GM15510 (cell line): ENCODE results near the gene MTCH1.

ENCODE experiments used
- POLR2A ChIP-seq: IDR thresholded peaks from 3 replicates; pipeline ENCODE4 v1.6.1; 2011; ENCODE audit warnings: borderline replicate concordance; ENCODE audit not compliant: insufficient read length; ENCODE audit errors: extremely low read depth

The MTCH1 gene

DNA sequence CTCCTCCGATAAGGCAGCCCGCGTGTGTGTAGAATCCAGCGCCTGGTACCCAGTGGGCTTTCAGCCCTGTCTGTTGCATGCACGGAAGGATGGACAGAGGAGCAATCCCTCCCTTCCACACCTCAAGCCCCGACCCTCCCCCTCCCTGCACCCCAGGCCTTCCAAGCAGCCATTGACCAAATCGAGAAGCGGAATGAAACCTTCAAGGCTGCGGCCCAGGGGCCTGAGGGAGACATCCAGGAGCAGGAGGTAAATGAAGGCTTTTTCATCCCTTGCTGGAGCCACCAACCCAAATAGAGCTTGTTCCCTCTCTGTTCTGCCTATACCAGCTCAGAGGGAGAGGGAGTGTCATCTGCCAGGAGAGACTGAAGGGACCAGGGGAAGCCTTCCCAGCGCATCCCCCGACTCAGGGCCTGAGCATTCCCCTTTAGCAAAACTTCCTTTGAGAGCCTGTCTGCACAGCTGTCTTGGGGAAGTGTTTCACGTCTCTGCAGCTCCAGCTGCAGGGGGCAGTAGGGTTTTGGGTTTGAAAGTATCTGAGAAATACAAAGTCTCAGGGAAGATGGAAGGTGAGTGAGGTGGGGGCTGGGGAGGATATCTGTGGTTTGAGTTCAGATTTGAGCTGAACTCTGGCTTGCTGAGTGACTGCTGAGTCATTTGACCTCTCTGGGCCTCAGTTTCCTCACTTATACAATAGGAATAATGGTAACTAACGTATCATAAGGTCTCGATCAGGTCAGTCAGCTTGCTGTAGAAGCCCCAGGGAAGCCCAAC is 35.5 kb upstream of the MTCH1 start:
- no peak for TF ChIP-seq POLR2A

DNA sequence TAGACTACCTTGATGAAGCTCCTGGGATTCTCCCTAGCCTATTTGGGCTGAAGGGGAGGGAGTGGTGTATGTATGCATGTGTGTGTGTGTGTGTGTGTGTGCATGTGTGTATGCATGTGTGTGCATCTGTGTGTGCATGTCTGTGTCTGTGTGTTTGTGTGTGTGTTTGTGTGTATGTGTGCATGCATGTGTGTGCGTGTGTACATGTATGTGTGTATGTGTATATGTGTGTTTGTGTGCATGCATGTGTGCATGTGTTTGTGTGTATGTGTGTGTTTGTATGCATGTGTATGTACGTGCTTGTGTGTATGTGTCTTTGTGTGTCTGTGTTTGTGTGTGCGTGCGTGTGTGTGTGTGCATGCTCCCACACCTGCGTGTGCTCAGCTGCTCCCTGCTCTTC is 34.8 kb upstream of the MTCH1 start:
- TF ChIP-seq POLR2A: no peak

DNA sequence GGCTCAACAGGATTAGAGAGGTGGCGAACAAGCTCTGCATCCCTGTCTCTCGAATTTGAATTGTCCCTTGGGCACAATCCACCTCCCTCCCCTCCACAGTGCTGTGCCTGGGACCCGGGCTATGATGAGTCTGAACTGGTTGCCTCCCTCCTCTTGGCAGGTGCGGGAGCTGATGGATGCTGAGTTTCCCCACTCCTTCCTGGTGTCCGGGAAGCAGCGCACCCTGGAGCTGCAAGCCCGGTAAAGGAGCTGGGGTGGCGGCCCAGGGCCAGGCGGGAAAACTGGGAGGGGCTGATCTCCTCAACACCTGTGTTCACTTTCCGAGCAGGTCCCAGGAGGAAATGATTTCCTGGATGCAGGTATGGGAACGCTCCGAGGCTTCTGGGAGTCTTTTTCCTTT is 34.4 kb upstream of the MTCH1 start:
- TF ChIP-seq POLR2A: no peak

DNA sequence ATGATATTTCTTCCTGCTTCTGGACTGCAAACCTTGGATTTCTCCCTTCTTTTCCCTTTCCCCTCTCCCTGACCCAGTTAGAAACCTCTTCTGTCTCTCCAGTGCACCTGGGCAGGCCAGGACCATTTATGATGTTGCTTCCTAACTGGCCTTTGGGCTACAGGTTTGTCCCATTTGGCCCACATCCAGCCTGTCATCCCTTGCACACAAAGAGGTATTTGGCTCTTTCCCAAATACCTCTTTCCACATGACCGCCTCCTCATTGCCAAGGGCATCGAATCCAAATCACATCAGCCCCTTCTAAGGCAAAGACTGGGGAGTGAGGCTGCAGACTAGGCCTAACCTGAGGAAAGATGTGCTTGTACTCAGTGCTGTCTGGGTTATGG is 33.1 kb upstream of the MTCH1 start:
- no peak for TF ChIP-seq POLR2A

DNA sequence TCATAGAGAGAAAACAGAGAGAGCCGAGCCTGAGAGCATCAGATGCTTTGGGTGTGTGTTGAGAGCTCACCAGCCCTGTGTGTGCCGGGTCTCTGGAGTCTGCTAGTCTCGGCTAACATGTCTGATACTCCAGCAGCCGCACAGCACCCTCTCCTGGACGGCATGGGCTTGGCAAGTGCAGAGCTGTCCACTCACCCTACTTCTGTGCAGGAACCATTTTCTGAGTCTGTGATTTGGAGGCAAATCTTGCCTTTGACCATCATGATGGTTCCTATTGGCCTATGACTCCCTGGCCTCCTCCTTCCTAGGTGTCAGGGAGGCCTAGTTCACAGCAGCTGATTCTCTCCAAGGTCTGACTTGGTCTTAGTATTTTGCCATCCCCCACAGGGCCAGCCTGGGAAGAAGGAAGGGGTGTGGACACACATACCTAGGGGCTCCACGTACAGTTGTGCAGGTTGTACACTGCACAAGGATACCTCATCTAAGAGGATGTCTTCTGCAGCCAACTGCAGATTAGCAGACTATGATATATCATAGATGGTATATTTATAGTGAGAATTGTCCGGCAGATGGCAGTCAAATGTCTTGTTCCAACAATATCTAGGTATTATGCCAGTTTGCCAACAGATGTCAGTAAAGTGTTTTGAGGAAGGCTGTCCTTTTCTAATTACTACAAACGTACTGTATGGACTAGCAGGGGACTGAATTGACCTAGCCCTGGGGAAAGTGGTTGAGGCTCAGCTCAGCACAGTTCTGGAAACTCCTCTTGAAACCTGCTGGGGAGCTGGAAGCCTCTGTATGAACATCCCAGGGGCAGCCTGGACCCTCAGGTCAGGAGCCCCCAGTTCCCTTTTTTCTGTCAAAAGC is 32.4 kb upstream of the MTCH1 start:
- TF ChIP-seq POLR2A: no peak

DNA sequence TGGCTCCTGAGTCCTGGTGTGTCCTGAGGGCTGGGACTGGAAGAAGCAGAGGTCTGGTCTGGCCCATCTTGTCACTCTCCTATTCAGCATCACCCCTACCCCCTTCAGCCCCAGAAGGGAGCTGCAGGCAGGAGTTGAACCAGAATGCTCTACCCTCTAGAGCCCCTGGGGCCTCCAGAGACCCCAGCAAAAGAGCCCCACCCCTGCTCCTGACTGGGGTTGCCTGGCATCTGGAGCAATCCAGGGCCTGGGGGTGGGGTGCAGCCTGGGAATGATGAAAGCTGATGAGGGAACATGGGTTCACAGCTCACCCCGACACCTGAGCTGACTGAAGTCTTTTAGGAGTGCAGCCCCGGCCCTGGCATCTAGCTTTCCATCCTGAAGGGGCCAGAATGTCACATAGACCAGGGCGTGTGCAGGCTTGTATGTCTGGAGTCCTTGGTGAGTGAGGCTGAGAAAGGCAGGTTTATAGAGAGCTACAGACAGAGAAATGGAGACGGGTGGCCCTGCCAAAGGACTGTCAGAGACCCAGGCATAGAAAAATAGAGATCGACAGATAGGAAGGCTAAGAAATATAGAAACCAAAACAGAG is 31.7 kb upstream of the MTCH1 start:
- TF ChIP-seq POLR2A: no peak

DNA sequence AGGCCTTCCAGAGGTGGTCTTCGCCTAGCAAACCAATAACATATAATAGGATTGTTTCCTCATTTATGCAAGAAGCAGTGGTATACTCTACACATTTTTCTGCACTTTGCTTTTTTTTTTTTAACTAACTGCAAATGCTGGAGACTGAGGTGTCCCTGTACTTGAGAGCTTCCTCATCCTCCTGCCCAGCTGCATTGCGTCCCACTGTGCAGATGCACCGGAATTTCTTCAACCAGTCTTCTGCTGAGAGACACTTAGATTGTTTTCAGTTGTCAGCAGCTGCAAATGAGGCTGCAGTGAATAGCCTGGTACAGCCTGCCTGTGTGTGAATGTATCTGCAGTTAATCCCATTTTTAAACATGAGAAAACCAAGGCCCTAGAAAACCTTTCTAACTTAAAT is 31.0 kb upstream of the MTCH1 start:
- TF ChIP-seq POLR2A: no peak

DNA sequence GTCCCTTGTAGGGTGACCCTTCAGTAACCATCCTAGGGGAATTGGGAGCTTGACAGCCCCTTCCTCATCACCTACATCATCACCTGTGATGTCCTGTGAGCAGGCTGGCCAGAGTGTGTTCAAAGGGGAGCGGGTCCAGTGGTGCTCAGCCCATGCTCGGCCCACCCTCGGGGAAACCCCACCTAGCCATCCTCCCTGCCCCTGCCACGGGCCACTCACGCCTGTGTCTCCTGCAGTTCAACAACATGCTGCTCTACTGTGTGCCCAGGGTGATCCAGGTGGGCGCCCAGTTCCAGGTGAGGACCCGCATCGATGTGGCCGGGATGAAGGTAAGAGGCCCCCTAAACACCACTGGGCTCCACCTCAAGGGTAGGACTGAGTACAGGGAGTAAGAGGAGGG is 29.5 kb upstream of the MTCH1 start:
- no peak for TF ChIP-seq POLR2A

DNA sequence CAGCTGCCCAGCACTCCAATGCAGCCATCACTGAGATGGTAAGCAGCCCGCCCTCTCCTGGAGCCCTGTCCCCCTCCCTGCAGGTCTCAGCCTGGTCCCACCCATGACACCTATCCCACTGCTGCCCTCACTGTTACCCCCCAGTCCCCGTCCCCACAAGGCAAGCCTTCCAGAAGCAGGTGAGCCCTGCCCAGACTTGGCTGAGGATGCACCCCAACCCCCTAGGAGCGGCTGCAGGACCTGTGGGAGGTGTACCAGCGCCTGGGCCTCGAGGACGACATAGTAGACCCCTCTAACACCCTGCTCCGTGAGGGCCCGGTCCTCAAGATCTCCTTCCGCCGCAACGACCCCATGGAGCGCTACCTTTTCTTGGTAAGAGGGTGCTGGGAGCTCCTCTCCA is 28.7 kb upstream of the MTCH1 start:
- no peak for TF ChIP-seq POLR2A

DNA sequence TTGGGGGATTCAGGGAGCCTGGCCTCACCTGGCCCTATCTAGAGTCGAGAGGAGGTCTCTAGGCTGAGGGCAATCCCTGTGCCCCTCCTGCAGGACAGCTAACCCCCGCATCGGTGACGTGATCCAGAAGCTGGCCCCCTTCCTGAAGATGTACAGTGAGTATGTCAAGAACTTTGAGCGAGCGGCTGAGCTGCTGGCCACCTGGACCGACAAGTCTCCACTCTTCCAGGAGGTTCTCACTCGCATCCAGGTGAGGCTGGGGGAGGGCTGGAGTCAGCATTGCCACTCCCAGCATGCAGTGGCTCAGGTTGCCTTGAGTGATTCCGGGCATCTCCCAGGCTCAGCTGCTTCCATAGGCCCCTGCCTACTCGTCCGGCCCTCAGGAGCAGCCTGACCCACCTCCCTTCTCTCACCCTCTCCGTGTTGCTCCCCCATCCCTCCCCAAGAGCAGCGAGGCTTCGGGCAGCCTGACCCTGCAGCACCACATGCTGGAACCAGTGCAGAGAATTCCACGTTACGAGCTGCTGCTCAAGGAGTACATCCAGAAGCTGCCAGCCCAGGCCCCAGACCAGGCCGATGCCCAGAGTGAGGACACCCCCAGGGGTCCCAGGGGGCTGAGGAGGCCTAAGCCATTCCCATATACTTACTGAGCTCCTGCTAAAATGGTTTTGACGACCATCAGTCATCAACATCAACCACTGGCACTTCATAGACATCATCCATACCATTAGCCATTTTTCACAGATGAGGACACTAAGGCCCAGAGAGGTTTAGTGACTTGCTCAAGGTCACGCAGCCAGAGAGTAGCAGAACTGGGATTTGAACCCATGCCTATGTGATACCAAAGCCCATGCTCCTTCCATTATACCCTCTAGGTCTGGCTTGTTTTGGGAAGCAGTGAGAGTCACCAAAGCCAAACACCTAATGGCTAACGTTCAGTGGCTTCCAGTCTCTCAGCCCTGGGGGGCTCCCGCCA is 27.8 kb upstream of the MTCH1 start:
- TF ChIP-seq POLR2A: no peak

DNA sequence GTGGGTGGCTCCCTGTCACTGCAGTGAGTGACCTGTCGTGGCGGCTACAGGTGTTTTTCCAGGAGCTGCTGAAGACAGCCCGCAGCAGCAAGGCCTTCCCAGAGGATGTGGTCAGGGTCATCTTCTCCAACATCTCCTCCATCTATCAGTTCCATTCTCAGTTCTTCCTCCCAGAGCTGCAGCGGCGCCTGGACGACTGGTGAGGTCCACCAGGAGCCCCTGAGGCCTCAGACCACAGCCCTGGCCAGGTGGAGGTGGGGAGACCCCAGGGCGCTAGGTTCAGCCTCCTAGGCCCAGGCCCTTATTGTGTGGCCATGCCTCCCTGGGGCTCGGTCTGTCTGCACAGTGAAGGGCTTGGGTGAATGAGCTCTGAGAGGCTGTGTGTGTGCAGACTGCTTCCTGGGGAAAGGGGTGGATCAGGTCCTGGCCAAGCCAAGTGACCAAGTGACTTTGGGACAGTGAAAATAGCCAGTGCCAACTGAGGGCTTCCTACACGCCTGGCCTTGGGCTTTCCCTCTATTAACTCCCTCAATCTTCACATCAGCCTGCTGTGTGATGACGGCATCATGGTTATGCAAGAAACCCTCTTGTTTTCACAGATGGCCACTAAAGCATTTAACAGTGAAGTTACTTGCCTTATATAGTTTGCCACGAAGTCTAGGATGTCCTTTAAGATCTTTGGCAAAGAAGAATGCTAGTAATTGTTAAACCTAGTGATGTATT is 25.8 kb upstream of the MTCH1 start:
- TF ChIP-seq POLR2A: no peak

DNA sequence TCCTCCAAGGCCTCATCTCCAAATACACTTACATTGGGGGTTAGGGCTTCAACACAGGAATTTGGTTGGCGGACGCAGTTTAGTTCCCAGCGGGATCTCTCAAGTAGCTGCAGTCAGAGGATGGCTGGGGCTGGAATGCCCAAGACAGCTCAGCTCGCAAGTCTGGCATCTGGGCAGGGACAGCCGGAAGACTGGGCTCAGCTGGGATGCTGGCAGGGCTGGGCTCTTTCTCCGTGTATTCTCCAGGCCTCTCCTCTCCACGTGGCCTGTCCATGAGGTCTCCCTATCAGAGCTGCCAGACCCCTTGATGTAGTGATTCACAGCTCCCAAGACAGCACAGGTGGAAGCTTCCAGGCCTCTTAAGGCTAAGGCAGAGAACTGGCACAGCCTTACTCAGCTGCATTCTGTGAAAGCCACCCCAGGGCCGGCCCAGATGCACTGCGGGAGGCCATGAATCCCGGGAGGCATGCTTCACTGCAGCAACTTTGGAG is 24.5 kb upstream of the MTCH1 start:
- TF ChIP-seq POLR2A: no peak

DNA sequence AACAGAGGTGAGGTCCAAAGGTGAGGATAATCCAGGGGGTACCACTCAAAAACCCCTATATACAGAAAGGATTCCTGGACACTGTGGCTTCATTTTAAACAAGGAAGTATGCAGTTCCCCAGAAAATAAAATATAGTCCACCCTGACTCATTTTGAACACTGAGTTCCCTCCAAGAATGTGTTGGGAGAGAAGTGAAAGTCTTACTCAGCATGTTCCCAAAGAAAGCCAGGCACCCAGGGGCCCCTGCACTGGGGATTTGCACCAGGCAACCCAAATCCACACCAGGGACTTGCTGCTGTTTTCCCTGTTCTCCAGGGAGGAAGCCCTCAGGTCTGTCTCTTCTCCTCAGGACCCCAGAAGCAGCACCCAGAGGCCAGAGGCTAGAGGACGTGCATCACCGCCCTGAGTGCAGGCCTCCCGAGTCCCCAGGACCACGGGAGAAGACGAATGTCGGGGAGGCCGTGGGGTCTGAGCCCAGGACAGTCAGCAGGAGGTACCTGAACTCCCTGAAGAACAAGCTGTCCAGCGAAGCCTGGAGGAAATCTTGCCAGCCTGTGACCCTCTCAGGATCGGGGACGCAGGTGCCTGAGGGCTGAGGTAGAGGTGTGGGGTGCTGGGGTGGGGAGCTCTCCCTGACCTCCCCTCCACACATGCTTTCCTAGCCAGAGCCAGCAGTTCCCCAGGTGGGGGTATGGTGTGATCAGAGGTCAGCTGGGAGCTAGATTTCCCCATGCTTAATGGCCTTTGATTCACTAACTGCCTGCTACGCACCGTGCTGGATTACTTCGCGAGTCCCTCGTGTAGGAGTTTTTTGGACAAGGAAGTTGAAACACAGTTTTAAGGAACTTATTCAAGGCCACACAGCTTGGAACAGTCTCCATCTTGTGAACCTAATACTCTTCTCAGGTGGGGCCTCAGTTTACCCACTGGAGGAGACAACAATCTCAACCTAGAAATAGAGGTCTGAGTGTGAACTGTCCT is 22.8 kb upstream of the MTCH1 start:
- no peak for TF ChIP-seq POLR2A

DNA sequence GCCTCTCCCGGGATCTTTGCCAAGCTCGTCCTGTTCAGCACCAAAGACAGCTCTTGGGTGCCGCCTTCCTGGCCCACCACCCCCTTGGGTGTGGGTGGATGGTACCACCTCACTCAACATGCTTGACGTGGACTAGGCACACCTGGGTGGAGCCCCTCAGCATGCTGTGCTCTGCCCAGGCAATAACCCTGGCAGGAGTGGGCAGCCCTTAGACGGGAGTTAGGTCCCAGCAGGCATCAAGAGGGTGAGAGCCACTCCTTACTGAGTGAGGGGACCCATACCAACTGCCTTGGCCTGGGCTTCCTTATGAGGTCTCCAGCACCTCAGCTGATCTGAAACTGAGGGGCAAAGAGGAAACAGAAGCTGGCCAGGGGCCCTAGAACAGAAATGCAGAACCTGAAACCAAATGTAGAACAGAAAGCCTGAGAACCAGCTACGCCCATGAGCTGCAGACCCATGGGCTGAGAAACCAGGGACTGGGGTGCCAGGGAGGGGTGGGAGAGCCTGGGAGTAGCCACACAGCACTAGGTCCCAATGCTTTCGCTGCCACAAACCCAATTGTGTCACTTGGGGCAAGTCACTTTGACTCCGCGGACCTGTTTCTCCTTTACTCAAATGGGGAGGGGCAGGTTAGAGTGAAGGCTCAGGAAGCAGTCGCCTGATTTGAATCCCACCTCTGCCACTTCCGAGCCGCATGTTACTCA is 21.5 kb upstream of the MTCH1 start:
- peak; percentile 24 for TF ChIP-seq POLR2A
